ENCODE measurements around the gene RPL12. TPM values are rescaled to one million over a fixed set of nuclear protein-coding genes. Genes with fewer than 3 reads are reported as not detected.

RPL12 gene
- total and polyA plus RNA-seq, 9 of the 15 experiments (the other 6 are each of a cell fraction or from before 2014, with no cell fraction given): 1,614 to 4,558 (median 2,531) TPM

DNA sequence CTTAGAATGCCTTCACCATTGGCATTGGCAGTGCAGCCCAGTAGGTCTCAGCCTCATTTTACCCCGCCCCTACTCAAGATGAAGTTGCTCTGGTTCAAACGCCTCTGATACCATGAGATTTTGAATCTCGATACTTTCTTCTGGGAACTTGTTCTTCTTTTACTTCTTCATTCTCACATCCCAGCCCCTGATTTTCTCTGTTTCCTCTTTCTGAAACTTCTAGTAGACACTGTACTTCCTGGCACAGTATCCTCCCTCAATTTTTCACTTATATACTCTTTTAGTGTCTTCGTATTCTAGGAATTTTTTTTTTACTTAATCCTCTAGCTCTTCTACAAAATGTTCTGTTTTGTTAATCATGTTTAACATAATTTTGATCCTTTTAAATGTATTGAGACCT lies 40.1 kb downstream of the RPL12 start:
- 48% methylated on average over 4 of the region's 4 CpGs for WGBS (ENCODE audit: insufficient coverage, low coverage, missing lambda C conversion rate)
- Histone ChIP-seq H3K9me1 (ENCODE audit: control insufficient read depth, insufficient read depth, low read length) (peaks cover 6% of the 10 kb centered on the region), H3K4me2 (ENCODE audit: insufficient read depth, low read length) (no peak overlapping the region), H3K27me3 (ENCODE audit: control insufficient read depth in 2 of 2, insufficient read depth in 2 of 2, low read length in 2 of 2) (no peaks in the 10 kb centered on the region), H3K9ac (ENCODE audit: insufficient read depth in 1 of 2, low read depth in 2 of 2, low read length in 2 of 2) (no peak overlapping the region), H3K27ac (ENCODE audit: extremely low read depth, low read depth, low read length) (no peak overlapping the region), H3K79me2 (ENCODE audit: control insufficient read depth, insufficient read depth, low read length) (no peaks in the 10 kb centered on the region), H3K9me3 (replicated peaks; ENCODE audit: control insufficient read depth, insufficient read depth, low read depth, low read length) (no peaks in the 10 kb centered on the region), H2AFZ (ENCODE audit: low read depth, low read length) (no peak overlapping the region), H3K4me3 (no peak overlapping the region), H3K36me3 (ENCODE audit: control insufficient read depth, insufficient read depth, low read length) (no peaks in the 10 kb centered on the region), H3K4me1 (replicated peaks in 1 of 2; ENCODE audit: control insufficient read depth in 2 of 2, insufficient read depth in 2 of 2, low read length in 2 of 2) (peaks cover 6 to 13% of the 10 kb centered on the region in 2 experiments; a peak in 4 of 5 replicates), H4K20me1 (replicated peaks; ENCODE audit: control insufficient read depth, insufficient read depth, low read length) (no peaks in the 10 kb centered on the region)
- no peak for TF ChIP-seq TCF7L2 (IDR thresholded peaks at IDR 0.05; ENCODE audit: low read depth, low read length)
- TF ChIP-seq BRD4 (IDR thresholded peaks at IDR 0.05): no peak
- TF ChIP-seq, protein P1, sequence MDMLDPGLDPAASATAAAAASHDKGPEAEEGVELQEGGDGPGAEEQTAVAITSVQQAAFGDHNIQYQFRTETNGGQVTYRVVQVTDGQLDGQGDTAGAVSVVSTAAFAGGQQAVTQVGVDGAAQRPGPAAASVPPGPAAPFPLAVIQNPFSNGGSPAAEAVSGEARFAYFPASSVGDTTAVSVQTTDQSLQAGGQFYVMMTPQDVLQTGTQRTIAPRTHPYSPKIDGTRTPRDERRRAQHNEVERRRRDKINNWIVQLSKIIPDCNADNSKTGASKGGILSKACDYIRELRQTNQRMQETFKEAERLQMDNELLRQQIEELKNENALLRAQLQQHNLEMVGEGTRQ (CRISPR knock-in tag; IDR thresholded peaks at IDR 0.05): no peak
- no peak for TF ChIP-seq ZNF583 (CRISPR knock-in tag; IDR thresholded peaks at IDR 0.05)
- TF ChIP-seq MTA3 (IDR thresholded peaks at IDR 0.05; ENCODE audit: borderline replicate concordance): no peak
- TF ChIP-seq POLR2AphosphoS5 (IDR thresholded peaks at IDR 0.05; ENCODE audit: control insufficient read depth, insufficient read depth, low read depth, low read length): no peak
- TF ChIP-seq GABPB1 (CRISPR knock-in tag; IDR thresholded peaks at IDR 0.05): no peak
- no peak for TF ChIP-seq ZBTB11 (CRISPR knock-in tag; IDR thresholded peaks at IDR 0.05)
- TF ChIP-seq ESRRA (IDR thresholded peaks at IDR 0.05; ENCODE audit: borderline replicate concordance, low read depth): no peak
- TF ChIP-seq HDAC8 (tag; IDR thresholded peaks at IDR 0.05): no peak
- no peak for TF ChIP-seq BRCA1 (IDR thresholded peaks at IDR 0.05)
- TF ChIP-seq BRCA1 (CRISPR knock-in tag; IDR thresholded peaks at IDR 0.05): no peak
- no peak for TF ChIP-seq EWSR1 (IDR thresholded peaks at IDR 0.05; ENCODE audit: borderline replicate concordance, low read depth, partially characterized antibody)
- TF ChIP-seq LARP7 (IDR thresholded peaks at IDR 0.05): no peak
- no peak for TF ChIP-seq ZNF3 (CRISPR knock-in tag; IDR thresholded peaks at IDR 0.05)
- in situ Hi-C loops (cut with MboI) (no loop called here), intact Hi-C loops (cut with micrococcal nuclease) (no loop called here)
- ChIA-PET CTCF (ENCODE audit: low intra/inter-chr PET ratio) (no interaction called here), POLR2A (no interaction called here)
- DNase-seq (ENCODE audit: extremely low read depth in 1 of 4, low spot score in 3 of 4): no peak
- ATAC-seq: no peak
- no peak for FAIRE-seq
- BruUV-seq (replicated peaks): no TSS peak

Measured in K562 (cell line).